RPMI8226 (cell line): ENCODE results near the gene RGS7.
"Not testable (repeated sequence)": the region's sequence is repeated elsewhere in the genome, so short reads cannot be mapped to it uniquely, and the experiment has no call there.

Experiments
- DNase-seq: peaks from one replicate; pipeline ENCODE4 v3.0.0-alpha.2; 2015

Gene RGS7

DNA sequence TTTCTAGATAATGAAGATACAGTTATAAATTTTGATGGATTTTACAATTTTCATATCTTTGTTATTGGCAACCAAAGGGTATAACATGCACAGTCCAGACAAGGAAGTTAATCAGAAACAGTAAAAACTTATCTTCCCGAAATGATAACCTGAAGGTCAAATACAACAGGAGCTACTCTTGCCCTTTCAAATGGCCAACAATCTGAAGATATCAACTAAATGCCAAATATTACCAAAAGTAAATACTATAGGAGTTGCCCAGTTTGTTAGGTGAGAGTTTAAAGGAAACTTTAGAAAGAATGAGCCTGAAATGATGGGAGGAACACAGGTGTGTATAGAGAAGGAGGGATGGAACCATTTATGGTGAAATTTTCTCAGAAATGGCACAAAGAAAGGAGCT lies 153.2 kb downstream of the RGS7 start:
- DNase-seq = no peak

DNA sequence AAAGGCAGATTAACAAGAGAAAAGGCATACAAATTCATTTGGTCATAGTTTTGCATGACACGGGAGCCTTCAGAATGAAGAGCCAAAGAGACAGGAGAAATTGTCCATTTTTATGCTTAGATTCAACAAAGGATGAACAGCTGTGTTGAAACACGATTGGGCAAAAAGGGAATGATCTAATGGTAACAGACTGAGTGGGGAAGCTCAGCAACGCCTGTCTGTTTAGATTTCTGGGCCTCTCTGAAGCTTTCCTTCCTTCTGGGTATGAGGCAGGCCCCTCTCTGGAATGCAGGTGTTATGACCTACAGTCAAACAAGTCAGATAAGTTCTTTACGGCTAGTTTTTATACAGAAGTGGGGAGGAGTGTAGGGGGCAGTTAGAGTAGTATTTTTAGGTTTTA lies 154.6 kb downstream of the RGS7 start:
- DNase-seq = no peak

DNA sequence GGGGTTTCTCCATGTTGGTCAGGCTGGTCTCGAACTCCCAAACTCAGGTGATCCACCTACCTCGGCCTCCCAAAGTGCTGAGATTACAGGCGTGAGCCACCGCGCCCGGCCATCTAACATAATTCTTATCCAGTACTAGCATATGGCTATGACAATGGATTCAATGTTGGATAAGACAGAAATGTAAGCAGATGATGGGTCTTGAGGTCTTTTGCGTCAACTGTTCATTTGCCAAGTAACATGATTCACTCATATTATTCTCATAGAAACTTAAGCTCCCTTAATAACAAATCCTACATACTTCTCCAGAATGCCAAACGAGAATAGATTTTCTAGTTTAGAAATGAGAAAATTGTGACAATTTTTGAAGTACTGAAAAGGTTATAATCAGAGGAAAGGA lies 170.3 kb downstream of the RGS7 start:
- no peak for DNase-seq

DNA sequence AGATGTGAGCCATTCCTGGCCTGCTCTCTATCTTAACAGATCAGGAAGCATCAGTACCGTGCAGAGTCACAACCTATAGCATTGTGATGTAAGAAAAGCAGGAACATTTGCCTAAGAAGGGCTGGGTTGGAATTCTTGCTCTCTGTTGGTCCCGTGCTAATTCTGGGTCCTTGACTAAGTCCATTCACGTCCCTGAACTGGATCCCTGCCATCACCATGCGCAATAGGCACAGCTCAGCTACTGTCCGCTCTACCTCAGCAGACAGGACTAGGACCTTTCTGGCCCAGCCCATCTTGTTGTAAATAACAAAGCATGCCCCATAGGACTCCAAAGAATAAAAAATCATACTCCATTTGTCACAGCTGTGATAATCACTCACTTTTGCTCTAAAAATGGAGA lies 175.0 kb downstream of the RGS7 start:
- no peak for DNase-seq

DNA sequence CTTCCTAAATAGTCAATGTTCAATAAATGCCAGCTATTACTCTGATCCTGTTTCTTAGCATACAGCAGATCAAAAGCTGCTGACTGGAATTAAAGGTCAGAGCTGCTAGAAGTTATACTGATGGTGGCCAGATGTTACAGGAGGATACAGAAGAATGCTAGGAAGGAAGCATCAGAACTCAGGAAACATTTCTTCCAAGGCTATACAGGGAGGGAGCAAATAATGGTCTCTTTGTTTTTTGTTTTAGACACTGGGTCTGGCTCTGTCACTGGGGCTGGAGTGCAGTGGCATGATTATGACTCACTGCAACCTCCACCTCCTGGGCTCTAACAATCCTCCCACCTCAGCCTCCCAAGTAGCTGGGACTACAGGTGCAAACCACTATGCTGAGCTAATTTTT lies 175.5 kb downstream of the RGS7 start:
- DNase-seq = no peak

DNA sequence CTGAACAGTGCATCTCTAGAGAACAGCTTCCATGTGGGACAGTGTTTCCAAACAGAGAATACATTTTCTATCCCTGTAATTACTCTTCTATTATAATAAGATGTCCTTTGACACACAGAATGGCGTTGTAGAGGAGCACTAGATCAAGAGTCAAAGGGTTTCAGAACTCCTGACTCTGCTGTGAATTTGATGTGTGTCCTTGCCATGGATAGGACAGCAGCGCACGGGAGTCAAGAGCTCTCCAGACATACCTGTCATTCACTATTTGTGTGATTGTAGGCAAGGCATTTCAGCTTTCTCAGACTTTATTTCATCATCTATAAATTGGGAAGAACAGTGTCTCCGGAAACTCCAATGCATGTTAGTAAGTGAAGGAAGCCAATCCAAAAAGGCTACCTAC lies 176.4 kb downstream of the RGS7 start:
- DNase-seq = no peak

DNA sequence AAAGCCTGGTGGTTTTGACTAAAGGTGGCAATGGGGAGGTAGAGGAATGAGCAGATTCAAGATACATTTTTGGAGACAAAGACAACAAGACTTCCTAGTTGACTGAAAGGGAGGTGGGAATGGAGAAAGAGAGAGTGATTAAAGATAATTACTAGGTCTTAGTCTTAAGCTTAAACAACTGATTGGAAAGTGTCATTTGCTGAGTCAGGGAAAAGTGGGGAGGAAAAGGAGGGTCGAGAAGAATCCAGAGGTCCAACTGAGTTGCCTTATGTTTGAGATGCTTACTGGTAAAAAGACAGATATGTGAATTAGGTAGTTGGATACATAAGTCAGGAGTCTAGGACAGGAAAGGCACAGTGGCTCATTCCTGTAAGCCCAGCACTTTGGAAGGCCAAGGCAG lies 179.3 kb downstream of the RGS7 start:
- no peak for DNase-seq

DNA sequence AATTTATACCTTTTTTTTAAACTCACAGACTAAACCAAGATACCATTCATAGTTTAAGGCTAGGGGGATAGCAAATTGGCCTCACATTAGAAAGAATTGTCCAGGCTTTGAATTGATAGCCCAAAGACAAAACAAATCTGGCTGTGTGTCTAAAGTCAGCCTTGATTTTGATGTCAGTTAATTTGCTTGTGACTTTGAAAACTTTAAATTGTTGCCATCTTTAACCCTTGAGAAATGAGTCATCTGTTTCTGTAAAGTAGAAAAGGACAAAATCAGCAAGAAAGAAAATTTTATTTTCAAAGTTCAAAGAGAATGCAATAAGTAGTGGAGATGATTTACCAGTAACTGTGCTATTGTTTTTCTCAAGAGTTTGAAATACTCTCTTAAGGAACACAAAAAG lies 184.5 kb downstream of the RGS7 start:
- no peak for DNase-seq

DNA sequence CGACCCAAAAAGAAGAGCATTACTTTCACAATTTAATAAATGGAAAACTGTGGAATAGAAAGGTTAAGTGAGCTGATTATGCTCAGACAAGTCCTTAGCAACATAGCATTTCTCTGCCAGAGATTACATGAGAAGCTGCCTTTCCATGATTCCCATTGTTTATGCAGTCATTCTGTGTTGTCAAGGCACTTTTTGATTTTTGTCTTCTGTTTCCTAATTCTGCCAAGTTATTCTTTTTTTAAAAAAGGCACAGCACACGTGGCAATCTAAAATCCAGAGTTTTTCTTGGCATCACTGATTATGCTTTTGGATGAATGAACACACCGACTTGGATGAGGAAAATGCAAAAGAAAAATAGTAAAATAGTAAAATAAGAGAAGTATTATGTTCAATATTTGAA lies 185.0 kb downstream of the RGS7 start:
- no peak for DNase-seq

DNA sequence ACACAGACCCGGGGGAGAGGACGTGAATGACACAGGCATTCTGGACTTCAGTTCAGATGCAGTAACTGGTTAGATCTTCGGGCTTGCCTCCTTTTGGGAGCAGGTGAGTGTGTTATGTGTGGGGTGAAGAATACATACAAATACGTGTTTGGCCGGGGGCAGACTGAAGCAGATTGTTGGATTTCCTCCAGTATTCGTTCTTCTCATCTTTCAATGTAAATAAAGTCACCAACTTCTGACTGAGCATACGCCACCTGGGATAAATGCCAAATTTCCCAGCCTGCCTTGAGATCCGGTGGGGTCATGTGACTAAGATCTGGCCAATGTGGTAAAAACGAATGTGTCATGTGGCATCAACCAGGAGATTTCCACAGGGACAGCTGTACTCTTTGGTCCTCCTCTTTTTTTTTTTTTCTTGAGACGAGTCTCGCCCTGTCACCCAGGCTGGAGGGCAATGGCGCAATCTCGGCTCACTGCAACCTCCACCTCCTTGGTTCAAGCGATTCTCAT lies 189.8 kb downstream of the RGS7 start:
- DNase-seq = no peak

DNA sequence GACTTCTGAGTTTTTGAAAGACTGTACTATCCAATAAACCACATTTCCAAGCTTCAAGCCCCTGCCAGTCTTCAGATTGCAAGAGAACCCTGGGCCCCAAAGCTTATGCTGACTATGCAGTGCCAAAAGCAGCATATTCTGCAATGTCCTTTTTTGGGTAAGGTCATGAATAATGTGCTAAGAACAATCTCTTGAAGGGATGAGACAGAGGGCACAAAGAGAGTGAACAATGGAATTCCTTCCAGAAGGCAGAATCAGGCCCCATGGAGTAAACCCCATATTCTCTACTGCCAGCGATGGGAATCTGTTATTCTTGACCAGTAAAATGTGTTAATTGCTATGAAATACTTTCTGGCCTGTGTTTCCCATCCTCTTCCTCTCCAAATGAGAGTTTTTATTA lies 190.4 kb downstream of the RGS7 start:
- no peak for DNase-seq

DNA sequence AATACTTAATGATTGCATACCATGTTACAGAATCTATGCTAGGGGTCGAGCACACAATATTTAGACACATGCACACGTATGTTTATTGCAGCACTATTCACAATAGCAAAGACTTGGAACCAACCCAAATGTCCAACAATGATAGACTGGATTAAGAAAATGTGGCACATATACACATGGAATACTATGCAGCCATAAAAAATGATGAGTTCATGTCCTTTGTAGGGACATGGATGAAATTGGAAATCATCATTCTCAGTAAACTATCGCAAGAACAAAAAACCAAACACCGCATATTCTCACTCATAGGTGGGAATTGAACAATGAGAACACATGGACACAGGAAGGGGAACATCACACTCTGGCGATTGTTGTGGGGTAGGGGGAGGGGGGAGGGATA lies 191.7 kb downstream of the RGS7 start:
- DNase-seq = not testable (repeated sequence)

DNA sequence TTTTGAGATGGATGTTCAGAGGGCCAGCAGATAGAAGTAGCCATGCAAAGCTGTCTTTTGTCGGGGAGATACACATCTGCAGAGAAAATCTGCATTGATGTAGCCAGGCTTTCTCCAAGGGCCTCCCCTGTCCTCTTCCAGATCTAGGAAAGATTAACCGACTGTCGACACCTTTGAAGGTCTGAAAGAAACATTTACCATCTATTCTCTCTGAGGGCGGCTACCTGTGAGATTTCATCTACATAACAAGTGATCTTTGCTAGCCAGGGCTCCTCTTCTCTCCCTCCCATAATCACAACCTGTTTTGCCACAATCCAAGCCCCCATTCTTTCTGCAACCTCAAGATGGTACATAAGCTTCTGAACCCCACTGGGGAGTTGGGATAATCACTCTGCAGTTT lies 193.6 kb downstream of the RGS7 start:
- no peak for DNase-seq

DNA sequence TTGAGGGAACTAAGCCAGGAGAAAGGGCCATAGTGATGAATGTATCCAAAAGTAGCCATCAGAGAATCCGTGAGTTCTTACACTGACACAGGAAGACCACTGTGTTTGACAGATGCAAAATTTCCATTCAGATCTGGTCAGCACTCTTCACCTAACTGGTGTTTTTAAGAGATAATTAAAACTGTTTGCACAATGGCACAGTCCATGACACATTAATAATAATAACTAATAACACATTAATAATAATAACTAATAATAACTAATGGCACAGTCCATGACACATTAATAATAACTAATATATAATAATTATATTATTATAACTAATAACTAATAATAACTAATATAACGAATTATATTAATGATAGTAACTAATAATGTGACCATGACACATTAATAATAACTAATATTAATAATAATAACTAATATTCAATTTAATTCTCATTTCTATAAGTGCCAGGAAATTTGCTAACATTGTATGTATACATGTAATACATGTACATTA lies 195.8 kb downstream of the RGS7 start:
- DNase-seq = no peak

DNA sequence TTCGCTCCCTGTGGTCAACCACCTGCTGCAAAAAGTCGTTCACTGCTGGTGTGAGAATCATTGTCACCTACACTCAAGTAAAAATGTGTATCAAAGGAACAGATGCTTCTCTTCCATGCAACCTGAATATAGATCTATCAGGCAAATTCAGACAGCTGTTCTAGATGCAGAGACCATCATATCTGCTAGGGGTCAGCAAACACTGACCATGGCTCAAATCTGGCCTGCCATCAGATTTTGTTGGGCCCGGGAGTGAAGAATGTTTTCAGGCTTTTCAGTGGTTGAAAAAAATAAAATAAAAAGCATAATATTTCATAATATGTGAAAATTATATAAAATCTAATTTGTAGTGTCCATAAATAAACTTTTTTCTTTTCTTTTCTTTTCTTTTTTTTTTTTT lies 199.6 kb downstream of the RGS7 start:
- DNase-seq = no peak

DNA sequence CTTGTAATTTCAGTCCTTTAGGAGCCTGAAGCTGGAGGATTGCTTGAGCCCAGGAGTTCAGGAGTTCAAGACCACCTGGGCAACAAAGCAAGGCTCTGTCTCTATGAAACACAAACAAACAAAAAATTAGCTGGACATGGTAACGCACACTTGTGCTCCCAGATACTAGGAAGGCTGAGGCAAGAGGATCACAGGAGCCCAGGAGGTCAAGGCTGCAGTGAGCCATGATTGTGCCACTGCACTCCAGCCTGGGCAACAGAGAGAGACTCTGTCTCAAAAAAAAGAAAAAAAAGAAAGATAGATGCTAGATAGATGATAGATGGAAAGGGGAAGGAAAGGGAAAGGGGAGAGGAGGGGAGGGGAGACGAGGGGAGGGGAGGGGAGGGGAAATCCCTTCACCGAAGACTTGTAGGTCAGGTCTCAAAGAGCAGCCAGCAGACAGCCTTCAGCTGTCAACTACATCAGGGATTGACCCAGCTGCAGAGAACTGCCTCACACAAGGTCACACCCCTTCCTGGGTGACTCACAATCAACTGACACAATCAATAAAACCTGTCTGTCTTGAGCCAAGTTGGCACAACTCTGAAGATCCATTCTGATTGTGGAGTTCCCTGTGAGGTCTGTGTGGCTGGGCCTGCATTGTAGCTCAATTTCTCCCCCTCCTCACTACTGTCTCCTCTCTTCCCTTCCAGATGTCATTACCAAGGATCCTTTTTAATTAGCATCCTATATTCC lies 200.6 kb downstream of the RGS7 start:
- DNase-seq = no peak

DNA sequence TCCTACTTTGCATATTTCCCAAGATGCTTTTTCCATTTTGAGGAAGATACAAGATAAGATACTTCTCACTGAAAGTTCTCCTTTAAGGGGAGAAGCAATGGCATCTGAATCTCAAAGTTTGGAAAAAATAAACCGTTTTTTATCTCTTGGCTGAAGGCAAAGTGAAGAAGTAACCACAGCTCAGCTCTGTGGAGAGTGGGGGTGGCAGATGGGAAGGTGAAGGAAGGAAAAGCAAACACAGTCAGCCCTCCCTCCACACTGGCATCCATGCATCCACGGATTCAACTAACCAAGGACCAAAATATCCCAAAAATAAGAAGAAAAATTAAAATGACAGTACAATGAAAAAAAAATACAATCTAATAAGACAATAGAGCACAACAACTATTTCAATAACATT lies 211.1 kb downstream of the RGS7 start:
- no peak for DNase-seq

DNA sequence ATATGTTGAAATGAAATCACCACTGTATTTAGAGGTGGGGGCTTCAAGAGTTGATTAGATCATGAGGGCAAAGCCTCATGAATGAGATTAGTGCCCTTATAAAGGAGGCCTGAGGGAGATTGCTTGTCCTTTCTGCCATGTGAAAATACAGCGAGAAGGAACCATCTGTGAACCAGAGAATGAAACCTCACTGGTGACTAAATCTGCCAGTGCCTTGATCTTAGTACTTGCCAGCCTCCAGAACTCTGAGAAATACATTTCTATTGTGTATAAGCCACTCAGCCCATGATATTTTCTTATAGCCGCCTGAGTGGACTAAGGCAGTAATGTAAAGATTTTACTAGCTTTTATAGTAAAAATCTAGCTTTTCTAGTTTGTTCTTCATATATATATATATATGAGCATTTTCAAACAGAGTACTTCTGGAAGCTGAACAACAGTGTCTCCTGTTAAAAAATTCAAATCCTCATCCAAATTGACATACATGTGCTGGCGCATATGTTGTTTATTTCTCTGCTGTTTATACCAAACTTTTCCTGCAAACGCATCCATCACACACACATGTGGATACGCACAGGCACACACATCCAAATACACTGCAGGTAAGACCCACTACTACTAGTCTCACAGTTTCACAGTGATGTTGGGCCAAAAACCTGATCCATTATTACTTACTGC lies 213.1 kb downstream of the RGS7 start:
- DNase-seq = no peak

DNA sequence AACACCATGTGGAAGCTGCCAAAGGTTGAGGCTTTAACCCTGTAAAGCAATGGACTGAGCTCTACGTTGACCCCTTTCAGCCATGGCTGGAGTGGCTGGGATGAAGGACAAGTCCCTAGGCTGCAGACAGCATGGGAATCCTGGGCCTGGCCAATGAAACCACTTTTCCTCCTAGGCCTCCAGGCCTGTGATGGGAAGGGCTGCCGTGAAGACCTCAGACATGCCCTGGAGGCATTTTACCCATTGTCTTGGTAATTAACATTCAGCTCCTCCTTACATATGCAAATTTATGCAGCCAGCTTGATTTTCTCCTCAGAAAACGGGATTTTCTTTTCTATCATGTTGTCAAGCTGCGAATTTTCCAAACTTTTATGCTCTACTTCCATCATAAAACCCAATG lies 214.5 kb downstream of the RGS7 start:
- DNase-seq = no peak

DNA sequence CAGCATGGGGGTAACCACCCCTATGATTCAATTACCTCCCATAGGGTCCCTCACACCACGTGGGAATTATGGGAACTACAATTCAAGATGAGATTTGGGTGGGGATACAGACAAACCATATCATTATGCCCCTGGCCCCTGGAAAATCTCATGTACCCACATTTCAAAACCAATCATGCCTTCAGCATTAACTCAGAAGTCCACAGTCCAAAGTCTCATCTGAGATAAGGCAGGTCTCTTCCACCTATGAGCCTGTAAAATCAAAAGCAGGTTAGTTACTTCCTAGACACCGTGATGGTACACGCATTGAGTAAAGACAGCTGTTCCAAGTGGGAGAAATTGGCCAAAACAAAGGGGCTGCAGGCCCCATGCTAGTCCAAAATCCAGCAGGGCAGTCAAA lies 215.4 kb downstream of the RGS7 start:
- DNase-seq = not testable (repeated sequence)

DNA sequence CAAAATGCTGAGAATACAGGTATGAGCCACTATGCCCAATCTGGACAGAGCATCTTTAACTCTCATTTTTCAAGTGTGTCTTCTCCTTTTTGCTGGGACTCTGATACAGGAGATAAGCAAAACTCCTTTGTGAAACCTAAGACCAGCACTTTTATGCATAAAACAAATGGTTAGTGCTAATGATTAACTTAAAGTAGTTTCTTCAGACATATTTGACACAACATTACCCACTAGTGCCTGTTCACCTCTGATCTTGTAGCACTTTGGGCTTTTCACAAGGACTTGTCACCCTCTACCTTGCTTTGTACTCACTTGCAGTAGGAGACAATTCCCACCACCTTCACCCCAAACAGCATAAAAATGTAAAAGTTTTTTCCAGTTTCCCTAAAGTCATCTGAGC lies 216.3 kb downstream of the RGS7 start:
- no peak for DNase-seq

DNA sequence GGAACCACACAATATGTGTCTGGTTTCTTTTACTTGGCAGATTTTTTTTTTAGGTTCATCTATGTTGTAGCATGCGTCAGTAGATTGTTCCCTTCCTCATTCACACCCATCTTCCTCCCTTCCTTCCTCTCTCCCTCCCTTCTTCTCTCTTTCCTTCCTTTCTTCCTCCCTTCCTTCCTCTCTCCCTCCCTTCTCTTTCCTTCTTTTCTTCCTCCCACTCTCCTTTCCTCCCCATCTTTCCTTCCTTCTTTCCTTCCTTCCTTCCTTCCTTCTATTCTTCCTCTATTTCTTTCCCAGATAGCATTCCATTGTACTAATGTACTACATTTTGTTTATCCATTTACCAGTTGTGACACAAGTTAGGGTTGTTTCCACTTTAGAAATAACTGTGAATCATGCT lies 218.0 kb downstream of the RGS7 start:
- DNase-seq = no peak

DNA sequence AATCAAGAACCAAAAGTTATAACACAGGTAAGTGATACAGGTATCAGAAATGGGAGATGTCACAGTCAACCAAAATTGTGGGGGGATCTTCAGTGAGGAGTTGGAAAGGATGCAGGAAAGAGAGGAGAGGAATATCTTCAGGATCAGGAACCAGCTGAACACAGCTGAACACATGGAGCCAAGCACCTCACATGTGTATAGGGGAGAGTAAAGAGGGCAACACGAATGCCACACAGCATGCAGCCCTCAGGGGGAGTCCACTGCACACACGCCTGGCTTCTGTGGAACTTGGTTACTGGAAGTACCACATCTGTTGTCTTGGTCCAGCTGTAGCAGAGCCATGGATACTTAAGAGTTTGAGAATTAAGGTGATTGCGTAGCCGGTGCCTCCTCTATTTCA lies 218.8 kb downstream of the RGS7 start:
- no peak for DNase-seq

DNA sequence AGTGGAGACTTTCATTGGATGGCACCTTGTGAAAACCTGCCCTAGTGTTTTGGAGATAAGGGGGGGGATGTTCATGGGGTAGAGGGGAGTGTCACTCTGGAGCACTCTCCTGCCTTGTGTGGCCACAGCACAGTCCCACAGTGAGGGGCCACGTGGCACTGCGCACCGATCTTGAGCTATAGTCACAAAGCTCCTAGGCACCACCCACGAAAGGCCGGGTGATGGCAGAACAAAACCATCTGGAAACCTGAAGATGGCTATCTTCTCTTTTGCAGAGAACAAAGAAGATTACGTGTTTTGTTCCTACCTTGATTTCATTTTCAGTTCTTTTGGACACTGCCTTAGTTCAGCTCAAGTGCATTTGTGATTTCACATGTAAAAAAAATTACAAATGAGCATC lies 220.6 kb downstream of the RGS7 start:
- no peak for DNase-seq
